ENCODE results near the gene GRIK5.

GRIK5 gene

DNA sequence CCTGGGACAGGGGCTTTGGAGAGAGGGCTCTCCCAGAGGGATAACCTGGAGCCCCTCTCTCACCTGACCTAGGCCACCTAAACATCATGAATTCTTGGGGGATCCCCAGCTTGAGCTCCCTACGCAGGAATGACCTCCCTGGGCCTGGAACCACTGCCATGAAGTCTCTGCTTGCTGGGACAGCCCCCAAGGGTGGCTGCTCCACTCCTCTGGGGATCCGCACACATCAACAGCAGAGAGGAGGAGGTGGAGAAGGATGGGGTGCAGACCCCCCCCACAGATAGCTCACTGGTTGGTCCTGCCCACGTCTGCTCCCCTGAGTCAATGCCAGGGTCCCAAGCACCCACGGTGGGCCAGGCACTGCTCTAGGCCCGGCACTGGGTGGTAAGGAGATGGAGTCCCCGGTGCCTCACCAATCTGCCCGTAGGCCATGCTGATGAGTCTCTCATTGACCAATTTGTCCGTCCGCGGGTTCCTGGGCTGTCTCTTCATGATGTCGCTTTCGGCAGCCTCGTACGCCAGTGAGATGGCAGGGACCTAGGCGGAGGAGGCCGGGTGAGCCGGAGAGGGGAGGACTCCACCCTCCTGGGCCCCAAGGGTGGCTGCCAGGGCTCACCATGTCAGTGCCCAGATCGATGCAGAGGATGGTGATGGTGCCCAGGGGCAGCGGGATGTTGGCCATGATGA is 100.1 kb downstream of the GRIK5 start:
- TF ChIP-seq JUND (IDR thresholded peaks at IDR 0.05; ENCODE audit: low read depth), result no peak
- no peak for DNase-seq (ENCODE audit: low read depth in 1 of 2, low spot score in 1 of 2)
- in situ Hi-C loops (cut with HindIII; ENCODE audit: low pct_unique_long_range_greater_than_20kb, low sequenced_read_pairs), result no loop called here

- TF ChIP-seq JUND (IDR thresholded peaks at IDR 0.05; ENCODE audit: low read depth), result no peak
- no peak for DNase-seq (ENCODE audit: low read depth in 1 of 2, low spot score in 1 of 2)
- in situ Hi-C loops (cut with HindIII; ENCODE audit: low pct_unique_long_range_greater_than_20kb, low sequenced_read_pairs), result no loop called here
These were observed 101.0 kb downstream of the GRIK5 start for GRCh38 chr19:41968751-41969595.

DNA sequence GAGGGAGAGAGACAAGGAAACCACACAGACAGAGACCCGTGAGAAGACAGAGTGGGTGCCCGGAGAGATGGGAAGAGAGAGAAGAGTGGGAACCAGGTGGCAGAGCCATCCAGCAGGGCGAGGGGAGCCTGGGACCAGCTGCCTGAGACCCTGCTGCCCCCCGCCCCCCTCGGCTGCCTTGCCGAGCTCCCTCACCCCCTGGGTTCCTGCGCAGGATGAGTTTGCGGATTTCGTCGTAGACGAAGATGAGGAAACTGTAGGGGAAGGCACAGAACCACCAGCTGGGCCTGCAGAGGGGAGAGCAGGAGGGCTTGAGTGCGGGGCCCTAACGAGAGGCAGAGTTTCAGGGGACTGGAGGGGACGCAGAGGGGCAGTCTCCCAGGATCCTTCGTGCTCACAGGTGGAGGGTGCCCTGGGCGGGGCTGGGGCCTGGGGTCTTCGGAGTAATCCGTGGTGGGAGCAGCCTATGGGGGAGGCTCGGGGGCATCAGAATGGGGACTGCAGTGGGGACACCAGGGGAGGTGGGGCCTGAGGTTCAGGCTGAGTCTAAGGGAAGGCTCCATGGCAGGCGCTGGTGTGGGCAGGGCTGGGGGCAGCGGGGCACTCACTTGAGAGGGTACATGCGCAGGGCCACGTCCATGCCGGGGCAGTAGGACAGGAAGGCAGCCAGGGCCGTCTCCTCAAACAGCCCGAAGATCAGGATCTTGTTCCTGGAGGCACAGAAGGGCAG is 102.8 kb downstream of the GRIK5 start:
- in situ Hi-C loops (cut with HindIII; ENCODE audit: low pct_unique_long_range_greater_than_20kb, low sequenced_read_pairs), result no loop called here

DNA sequence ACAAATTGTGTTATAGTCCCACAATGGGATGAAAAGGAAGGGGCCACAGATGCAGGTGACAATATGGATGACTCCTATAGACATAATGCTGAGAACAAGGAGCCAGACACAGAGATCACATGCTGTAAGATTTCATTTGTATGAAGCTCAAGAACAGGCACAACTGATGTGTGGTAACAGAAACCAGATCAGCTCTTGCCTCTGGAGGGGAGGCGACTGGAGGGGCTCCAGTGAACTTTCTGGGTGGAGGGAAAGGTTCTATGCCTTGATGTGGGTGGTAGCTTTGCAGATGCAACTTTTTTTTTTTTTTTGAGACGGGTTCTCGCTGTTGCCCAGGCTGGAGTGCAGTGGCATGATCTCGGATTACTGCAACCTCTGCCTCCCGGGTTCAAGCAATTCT is 104.9 kb downstream of the GRIK5 start:
- no peak for TF ChIP-seq JUND (IDR thresholded peaks at IDR 0.05; ENCODE audit: low read depth)
- in situ Hi-C loops (cut with HindIII; ENCODE audit: low pct_unique_long_range_greater_than_20kb, low sequenced_read_pairs), result no loop called here
- no peak for DNase-seq (ENCODE audit: low read depth in 1 of 2, low spot score in 1 of 2)

More for the DNA sequence above, 102.8 kb downstream of the GRIK5 start:
- no peak for DNase-seq (ENCODE audit: low read depth in 1 of 2, low spot score in 1 of 2)
- TF ChIP-seq JUND (IDR thresholded peaks at IDR 0.05; ENCODE audit: low read depth), result no peak

DNA sequence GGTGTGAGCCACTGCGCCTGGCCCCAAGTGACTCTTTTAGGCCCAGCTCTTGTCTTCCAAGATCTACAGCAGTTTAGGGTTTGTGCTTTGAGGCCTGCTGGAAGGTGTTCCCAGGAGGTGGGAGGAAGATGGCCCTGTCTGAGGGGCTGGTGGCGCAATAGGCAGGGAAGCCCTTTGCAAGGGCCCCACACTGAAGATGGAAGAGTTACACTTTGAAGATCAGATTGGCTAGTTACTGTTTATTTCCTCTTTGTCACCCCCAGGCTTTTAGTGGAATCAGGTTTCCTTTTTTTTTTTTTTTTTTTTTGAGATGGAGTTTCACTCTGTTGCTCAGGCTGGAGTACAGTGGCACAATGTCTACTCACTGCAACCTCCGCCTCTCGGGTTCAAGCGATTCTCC is 109.0 kb downstream of the GRIK5 start:
- TF ChIP-seq JUND (IDR thresholded peaks at IDR 0.05; ENCODE audit: low read depth), result no peak
- no peak for DNase-seq (ENCODE audit: low read depth in 1 of 2, low spot score in 1 of 2)
- in situ Hi-C loops (cut with HindIII; ENCODE audit: low pct_unique_long_range_greater_than_20kb, low sequenced_read_pairs), result no loop called here

- in situ Hi-C loops (cut with HindIII; ENCODE audit: low pct_unique_long_range_greater_than_20kb, low sequenced_read_pairs), result no loop called here
These were observed 110.7 kb downstream of the GRIK5 start, which contains the start of gene RABAC1 for GRCh38 chr19:41959056-41960053. TSS of gene RABAC1 (minus strand) at chr19:41959321. CDS start at chr19:41959292, 29 bp downstream.

DNA sequence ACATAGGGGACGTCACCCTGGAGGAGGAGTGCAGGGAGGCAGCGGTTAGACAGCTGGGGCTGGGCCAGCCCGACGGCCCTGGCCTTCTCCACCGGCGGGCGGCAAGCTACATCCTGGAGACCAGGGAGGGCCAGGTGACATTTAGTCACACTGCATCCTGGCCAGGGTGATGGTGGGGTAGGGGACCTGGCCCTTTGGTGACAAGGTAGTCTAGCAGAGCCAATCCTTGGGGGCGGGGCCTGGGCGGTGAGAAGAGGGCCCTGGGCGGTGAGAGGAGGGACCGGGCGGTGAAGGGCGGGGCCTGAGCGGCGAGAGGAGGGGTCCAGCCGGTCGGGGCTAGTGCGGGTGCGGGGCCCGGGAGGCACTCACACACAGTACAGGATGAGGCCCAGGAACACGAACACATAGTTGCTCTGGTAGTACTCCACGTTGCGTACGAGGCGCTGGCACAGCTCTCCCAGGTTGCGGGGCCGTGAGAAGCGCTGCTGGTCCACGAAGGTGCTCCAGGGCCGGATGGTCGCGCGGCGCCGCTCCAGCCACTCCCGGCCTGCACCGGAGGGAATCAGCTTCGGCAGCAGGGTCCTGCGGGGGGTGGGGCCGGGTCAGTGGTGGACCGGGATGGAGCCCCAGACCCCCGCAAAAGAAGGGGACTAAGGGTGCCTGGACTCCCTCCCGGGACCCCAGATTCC is 111.5 kb downstream of the GRIK5 start:
- TF ChIP-seq JUND (IDR thresholded peaks at IDR 0.05; ENCODE audit: low read depth), result no peak
- in situ Hi-C loops (cut with HindIII; ENCODE audit: low pct_unique_long_range_greater_than_20kb, low sequenced_read_pairs), result no loop called here

More at GRCh38 chr19:41959056-41960053, 110.7 kb downstream of the GRIK5 start, which contains the start of gene RABAC1:
- peak; percentile 83 to 92 for DNase-seq (ENCODE audit: low read depth in 1 of 2, low spot score in 1 of 2)
- no peak for TF ChIP-seq JUND (IDR thresholded peaks at IDR 0.05; ENCODE audit: low read depth)

DNA sequence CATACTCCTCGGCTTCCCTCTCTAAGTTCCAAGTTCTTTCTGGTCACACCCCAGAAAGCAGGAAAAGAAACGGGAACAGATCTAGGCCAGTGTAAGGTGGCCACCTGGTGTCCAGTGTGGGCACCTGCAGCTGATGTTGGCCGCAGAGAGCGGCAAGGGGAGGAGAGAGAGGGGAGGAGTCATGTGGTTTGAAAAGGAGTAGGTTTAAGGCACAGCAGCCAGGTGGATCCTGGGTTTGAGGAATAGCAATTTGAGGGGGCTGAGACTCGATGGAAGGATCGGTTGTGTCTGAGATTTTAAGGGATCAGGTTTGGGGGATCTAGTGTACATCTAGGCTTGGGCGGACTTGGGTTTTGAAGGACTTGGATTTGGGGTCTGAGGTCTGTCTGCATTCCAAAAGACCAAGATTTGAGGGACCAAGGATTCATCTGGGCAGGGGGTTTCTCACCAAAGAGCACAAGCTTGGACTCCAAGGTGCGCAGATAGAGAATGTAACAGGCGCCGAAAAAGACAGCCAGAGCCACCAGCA is 112.1 kb downstream of the GRIK5 start:
- DNase-seq (ENCODE audit: low read depth in 1 of 2, low spot score in 1 of 2), result peak; percentile 91 to 92
- in situ Hi-C loops (cut with HindIII; ENCODE audit: low pct_unique_long_range_greater_than_20kb, low sequenced_read_pairs), result no loop called here
- TF ChIP-seq JUND (IDR thresholded peaks at IDR 0.05; ENCODE audit: low read depth), result no peak

More for the DNA sequence above, 111.5 kb downstream of the GRIK5 start:
- DNase-seq (ENCODE audit: low read depth in 1 of 2, low spot score in 1 of 2), result peak; percentile 64 to 79

- TF ChIP-seq JUND (IDR thresholded peaks at IDR 0.05; ENCODE audit: low read depth), result no peak
- no peak for DNase-seq (ENCODE audit: low read depth in 1 of 2, low spot score in 1 of 2)
- in situ Hi-C loops (cut with HindIII; ENCODE audit: low pct_unique_long_range_greater_than_20kb, low sequenced_read_pairs), result no loop called here
These were observed 112.7 kb downstream of the GRIK5 start for GRCh38 chr19:41957161-41957837.

- no peak for TF ChIP-seq JUND (IDR thresholded peaks at IDR 0.05; ENCODE audit: low read depth)
- DNase-seq (ENCODE audit: low read depth in 1 of 2, low spot score in 1 of 2), result no peak
- in situ Hi-C loops (cut with HindIII; ENCODE audit: low pct_unique_long_range_greater_than_20kb, low sequenced_read_pairs), result no loop called here
These were observed 113.4 kb downstream of the GRIK5 start for GRCh38 chr19:41956621-41957020.

Measured in T47D (cell line).